H1 (cell line): ENCODE results near the gene UBE3C. TPM values are rescaled to one million over a fixed set of nuclear protein-coding genes. Genes with fewer than 3 reads are reported as not detected.

Experiments
- CTCF ChIA-PET: fragments of 300-600 bp; sonication (Branson Sonifier 250); formaldehyde crosslinking; loops from one replicate; lab custom pipeline; 2021; ENCODE audit not compliant: partially characterized antibody; lab: Charles Lee
- POLR2A ChIA-PET: fragments of 300-600 bp; sonication (Branson Sonifier 250); formaldehyde crosslinking; loops from one replicate; lab custom pipeline; 2021; ENCODE audit warnings: inconsistent platforms; ENCODE audit not compliant: partially characterized antibody; lab: Charles Lee
- DNase-seq, 2 experiments: peaks; one replicate each; pipeline versions ENCODE4 v3.0.0 to v3.0.0-alpha.2; 2010 to 2022; ENCODE audit warnings: low spot score in 2 of 2, low read depth in 1 of 2, mixed read lengths in 1 of 2
- FAIRE-seq: peaks from 2 replicates; lab custom pipeline; 2011; peaks lifted over from hg19 to GRCh38; lab: Jason Lieb, UNC
- H2AFZ ChIP-seq: 2 replicates; pipeline ENCODE4 v1.8.1; 2012; ENCODE audit warnings: low read length, inconsistent platforms
- H2AK5ac ChIP-seq: 2 replicates; pipeline ENCODE4 v1.6.1; 2013; ENCODE audit warnings: low read depth, low read length
- H2BK120ac ChIP-seq: replicated peaks from 2 replicates; pipeline ENCODE3; 2013; ENCODE audit warnings: low read depth, low read length, inconsistent platforms
- H2BK12ac ChIP-seq: 2 replicates; pipeline ENCODE4 v1.6.1; 2013; ENCODE audit warnings: low read depth, low read length
- H2BK15ac ChIP-seq: 2 replicates; pipeline ENCODE4 v1.6.1; 2013; ENCODE audit warnings: low read length
- H2BK20ac ChIP-seq: 2 replicates; pipeline ENCODE4 v1.6.1; 2013; ENCODE audit warnings: low read length
- H2BK5ac ChIP-seq: 2 replicates; pipeline ENCODE4 v1.6.1; 2013; ENCODE audit warnings: low read depth, low read length
- H3K14ac ChIP-seq: 2 replicates; pipeline ENCODE4 v1.6.1; 2013; ENCODE audit warnings: inconsistent platforms; ENCODE audit not compliant: insufficient read length
- H3K18ac ChIP-seq: 2 replicates; pipeline ENCODE4 v1.6.1; 2013; ENCODE audit warnings: low read length; ENCODE audit errors: extremely low read depth
- H3K23ac ChIP-seq: 2 replicates; pipeline ENCODE4 v1.6.1; 2013; ENCODE audit warnings: inconsistent platforms; ENCODE audit not compliant: insufficient read length
- H3K23me2 ChIP-seq: 2 replicates; pipeline ENCODE4 v1.6.1; 2013; ENCODE audit warnings: low read depth, low read length
- H3K27ac ChIP-seq: 2 replicates; pipeline ENCODE4 v1.6.1; 2011; ENCODE audit warnings: low read depth, low read length, inconsistent platforms
- H3K27me3 ChIP-seq, 4 experiments: replicated peaks in 1 of 4; 1 replicate in 1 of 4; 2 replicates in 3 of 4; pipeline versions ENCODE4 v1.6.1 to v1.8.1; 2011 to 2013; ENCODE audit warnings: low read length in 3 of 4, mild to moderate bottlenecking in 3 of 4, inconsistent platforms in 2 of 4, mixed read lengths in 2 of 4, moderate library complexity in 1 of 4; ENCODE audit not compliant: control insufficient read depth in 3 of 4, insufficient read depth in 3 of 4; ENCODE audit errors: extremely low read depth in 1 of 4
- H3K36me3 ChIP-seq, 4 experiments: 2 replicates each; pipeline versions ENCODE4 v1.6.1 to v1.8.1; 2011 to 2013; ENCODE audit warnings: mild to moderate bottlenecking in 4 of 4, low read length in 3 of 4, moderate library complexity in 2 of 4, control low read depth in 1 of 4, inconsistent platforms in 1 of 4; ENCODE audit not compliant: insufficient read depth in 4 of 4, control insufficient read depth in 2 of 4
- H3K4ac ChIP-seq: replicated peaks from 2 replicates; pipeline ENCODE3; 2013; ENCODE audit warnings: low read length, low read depth, mixed read lengths, inconsistent platforms; ENCODE audit not compliant: insufficient read length
- H3K4me1 ChIP-seq, 4 experiments: replicated peaks in 1 of 4; 1 replicate in 1 of 4; 2 replicates in 3 of 4; pipeline versions ENCODE4 v1.6.1 to v1.8.1; 2011 to 2013; ENCODE audit warnings: low read length in 3 of 4, inconsistent platforms in 2 of 4, mixed read lengths in 1 of 4; ENCODE audit not compliant: insufficient read depth in 4 of 4, control insufficient read depth in 3 of 4
- H3K4me2 ChIP-seq, 2 experiments: 2 replicates each; pipeline versions ENCODE4 v1.6.1 to v1.8.1; 2011 to 2013; ENCODE audit warnings: low read depth in 2 of 2, low read length in 2 of 2, control low read depth in 1 of 2, inconsistent platforms in 1 of 2, mild to moderate bottlenecking in 1 of 2; ENCODE audit not compliant: insufficient read depth in 1 of 2
- H3K4me3 ChIP-seq, 4 experiments: fragments of 200-600, 300-600 bp in 1 of 4; sonication (generic), shearing (Covaris generic), sonication (Bioruptor Twin) in 1 of 4; 2 replicates each; pipeline versions ENCODE4 v1.5.1 to v1.8.1; 2011 to 2016; ENCODE audit warnings: low read length in 4 of 4, low read depth in 3 of 4, control low read depth in 2 of 4, inconsistent platforms in 2 of 4, mild to moderate bottlenecking in 2 of 4, mixed read lengths in 1 of 4, moderate library complexity in 1 of 4; ENCODE audit not compliant: insufficient read depth in 2 of 4; ENCODE audit errors: extremely low read depth in 1 of 4
- H3K56ac ChIP-seq: replicated peaks from 2 replicates; pipeline ENCODE3; 2013; ENCODE audit warnings: low read depth, mild to moderate bottlenecking, mixed read lengths, low read length, inconsistent platforms; ENCODE audit not compliant: insufficient read length
- H3K79me1 ChIP-seq: 2 replicates; pipeline ENCODE4 v1.6.1; 2013; ENCODE audit warnings: low read depth, low read length, control low read depth
- H3K79me2 ChIP-seq, 2 experiments: 2 replicates each; pipeline versions ENCODE4 v1.6.1 to v1.8.1; 2012 to 2013; ENCODE audit warnings: low read length in 2 of 2, mild to moderate bottlenecking in 2 of 2, inconsistent platforms in 1 of 2; ENCODE audit not compliant: insufficient read depth in 2 of 2, control insufficient read depth in 1 of 2
- H3K9ac ChIP-seq, 4 experiments: replicated peaks in 1 of 4; 1 replicate in 1 of 4; 2 replicates in 3 of 4; pipeline versions ENCODE4 v1.6.1 to v1.8.1; 2011 to 2013; ENCODE audit warnings: low read depth in 3 of 4, low read length in 3 of 4, control low read depth in 2 of 4, mild to moderate bottlenecking in 2 of 4, moderate library complexity in 2 of 4, inconsistent platforms in 1 of 4; ENCODE audit errors: extremely low read depth in 1 of 4
- H3K9me3 ChIP-seq, 2 experiments: 2 replicates each; pipeline versions ENCODE4 v1.6.1 to v1.8.1; 2012 to 2013; ENCODE audit warnings: mild to moderate bottlenecking in 2 of 2, moderate library complexity in 2 of 2, control low read depth in 1 of 2, inconsistent platforms in 1 of 2, low read depth in 1 of 2, low read length in 1 of 2, mixed read lengths in 1 of 2; ENCODE audit not compliant: insufficient read depth in 2 of 2
- H4K20me1 ChIP-seq, 2 experiments: replicated peaks in 1 of 2; 2 replicates each; pipeline versions ENCODE3 to v1.8.1; 2011 to 2013; ENCODE audit warnings: inconsistent platforms in 2 of 2, low read length in 2 of 2, mild to moderate bottlenecking in 1 of 2; ENCODE audit not compliant: insufficient read depth in 2 of 2, control insufficient read depth in 1 of 2
- H4K5ac ChIP-seq: 2 replicates; pipeline ENCODE4 v1.6.1; 2013; ENCODE audit warnings: low read length, low read depth, mixed read lengths, inconsistent platforms; ENCODE audit not compliant: insufficient read length
- H4K8ac ChIP-seq: 2 replicates; pipeline ENCODE4 v1.8.0; 2013; ENCODE audit warnings: mild to moderate bottlenecking, moderate library complexity, low read length, inconsistent platforms; ENCODE audit not compliant: insufficient read depth; ENCODE audit errors: extremely low read depth
- H4K91ac ChIP-seq: replicated peaks from 2 replicates; pipeline ENCODE3; 2013; ENCODE audit warnings: low read length, mixed read lengths, inconsistent platforms; ENCODE audit not compliant: insufficient read length
- USF2 ChIP-seq: IDR thresholded peaks from 2 replicates; pipeline ENCODE4 v1.6.1; 2011; ENCODE audit warnings: low read length, improper control_type of control experiment
- YY1 ChIP-seq: IDR thresholded peaks from 2 replicates; pipeline ENCODE4 v1.6.1; 2011; ENCODE audit warnings: low read depth, mild to moderate bottlenecking, low read length
- WGBS, 2 experiments: shearing (Covaris generic) in 1 of 2; methylation state at CpG; one replicate each; pipeline versions ENCODE4 v1.1.6 to v1.1.7; 2013 to 2015; ENCODE audit warnings: low lambda C conversion rate in 2 of 2, mixed read lengths in 2 of 2, inconsistent platforms in 1 of 2, low coverage in 1 of 2, missing lambda C conversion rate in 1 of 2; ENCODE audit not compliant: insufficient replicate concordance in 2 of 2, insufficient coverage in 1 of 2, insufficient read length in 1 of 2; ENCODE audit errors: extremely low coverage in 1 of 2, missing lambda C conversion rate in 1 of 2; 5-methylcytosine and 5-hydroxymethylcytosine counted together
- polyA plus RNA-seq, 7 experiments: library from polyadenylated mRNA; depleted of rRNA in 3 of 7; stranded (reverse) in 5 of 7; unstranded in 2 of 7; fragments of >200 nt in 5 of 7; fragments of 200-250 nt in 2 of 7; gene quantifications; 1 replicate in 5 of 7; 2 replicates in 1 of 7; 4 replicates in 1 of 7; pipeline versions ENCODE4 v1.2.1 to v1.2.3, GENCODE V29; 2011 to 2013; ENCODE audit warnings: missing spikeins in 2 of 7, mixed read lengths in 2 of 7
- total RNA-seq: library from RNA; stranded (reverse); fragmentation: NEBNext Ultra II Directional; extraction: Animal tissue kit (Norgen Biotek cat#: 25700); gene quantifications from 2 replicates; pipeline ENCODE4 v1.2.1, GENCODE V29; 2021

UBE3C gene
- total and polyA plus RNA-seq, 2 of the 8 experiments (the other 6 are each of a cell fraction or from before 2014, with no cell fraction given) = 32.0 to 54.1 TPM

- no peak overlapping the region for H2AFZ ChIP-seq
- H3K27me3 ChIP-seq = no peaks in the 10 kb centered on the region
These were observed 17.5 kb upstream of the UBE3C start for GRCh38 chr7:157121184-157121715.

More at GRCh38 chr7:157121184-157121715, 17.5 kb upstream of the UBE3C start:
- H4K8ac ChIP-seq = no peak overlapping the region
- no peak for FAIRE-seq
- no peak overlapping the region for H2BK20ac ChIP-seq
- H3K27ac ChIP-seq = no peak overlapping the region
- no peak for TF ChIP-seq USF2
- TF ChIP-seq YY1 = 0 out of 2 replicates have a peak, but pooled peaks have one; percentile 23
- H3K14ac ChIP-seq = no peak overlapping the region
- no peak overlapping the region for H2BK5ac ChIP-seq
- no peak overlapping the region for H2BK120ac ChIP-seq
- no peak overlapping the region for H4K91ac ChIP-seq
- POLR2A ChIA-PET = interaction anchor here (1.3 kb wide), 1 partner anchor 11 kb away, joined by 4 read pairs; no protein-coding TSS in a partner anchor
- H3K56ac ChIP-seq = no peak overlapping the region
- CTCF ChIA-PET = no interaction called here
- H3K9ac ChIP-seq = no peak overlapping the region
- no peak overlapping the region for H3K4me2 ChIP-seq
- H2BK12ac ChIP-seq = no peak overlapping the region
- H3K23ac ChIP-seq = no peak overlapping the region
- no peak for DNase-seq
- H3K4ac ChIP-seq = no peak overlapping the region
- no peaks in the 10 kb centered on the region for H3K23me2 ChIP-seq
- no peaks in the 10 kb centered on the region for H3K36me3 ChIP-seq
- H3K79me1 ChIP-seq = no peaks in the 10 kb centered on the region; the same call in 1 of the 2 replicates
- no peak overlapping the region for H2BK15ac ChIP-seq
- H4K5ac ChIP-seq = no peak overlapping the region
- no peak overlapping the region for H3K18ac ChIP-seq
- H3K4me3 ChIP-seq = no peak overlapping the region
- no peaks in the 10 kb centered on the region for H3K79me2 ChIP-seq
- H3K4me1 ChIP-seq = peaks cover 0 to 4% (median 0%) of the 10 kb centered on the region in 4 experiments; a peak in 1 of 7 replicates
- 93% methylated on average over 18 of the region's 18 CpGs; no CpG with 5 or more reads in 1 of the 2 experiments for WGBS, 2 experiments
- 0 out of 4 replicates have a peak, but pooled peaks cover 0 to 4% of the 10 kb centered on the region in 2 experiments for H3K9me3 ChIP-seq
- no peak overlapping the region for H2AK5ac ChIP-seq
- no peaks in the 10 kb centered on the region for H4K20me1 ChIP-seq
